ENCODE results near the gene MELTF. TPM values are rescaled to one million over a fixed set of nuclear protein-coding genes. Genes with fewer than 3 reads are reported as not detected.
A peak's percentile ranks its signal among the peaks of the same experiment; 100 is the strongest.

MELTF gene
- total RNA-seq, 1 experiment from 2014 or later: 9.2 TPM

DNA sequence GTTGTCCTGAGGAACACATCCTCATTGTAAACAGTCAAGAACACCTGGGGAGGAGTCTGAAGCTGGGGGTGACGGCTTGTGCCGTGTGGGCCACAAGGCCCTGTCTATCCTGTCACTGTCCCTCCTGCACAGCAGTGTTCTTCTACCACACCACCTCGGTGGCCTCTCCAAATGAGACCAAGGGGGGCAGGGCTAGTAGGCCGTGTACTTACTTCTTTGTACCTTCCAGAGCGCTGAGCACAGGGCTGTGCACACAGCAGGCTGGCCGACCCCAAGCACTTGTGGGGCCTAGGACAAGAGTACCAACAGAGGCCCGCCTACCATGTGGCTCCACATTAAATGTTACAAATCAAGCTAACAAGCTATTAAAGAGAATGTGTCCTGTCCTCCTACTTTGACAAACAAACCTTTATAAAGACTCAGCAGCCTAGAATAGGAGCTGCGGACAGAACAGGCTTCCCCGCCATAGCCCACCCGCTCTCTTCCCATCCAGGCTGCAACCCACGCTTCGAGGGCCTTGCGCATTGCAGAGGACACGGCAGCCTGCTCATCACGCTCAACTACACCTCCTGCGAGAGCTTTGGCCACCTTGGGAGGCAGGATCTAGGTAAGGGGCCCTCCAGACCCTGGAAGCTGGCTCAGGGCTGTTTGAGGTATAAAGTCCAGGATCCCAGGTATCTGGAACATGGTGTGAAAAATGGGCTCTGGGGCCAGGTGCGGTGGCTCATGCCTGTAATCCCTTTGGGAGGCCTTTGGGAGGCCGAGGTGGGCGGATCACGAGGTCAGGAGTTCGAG lies 30.5 kb downstream of the MELTF start:
- Histone ChIP-seq H3K4me1 (ENCODE audit: insufficient read depth, low read length) (0 out of 2 replicates have a peak, but pooled peaks cover 4% of the 10 kb centered on the region), H2AK5ac (ENCODE audit: insufficient read length, low read length) (no peak overlapping the region), H4K20me1 (ENCODE audit: control insufficient read depth, insufficient read depth, insufficient read length) (no peaks in the 10 kb centered on the region), H3K79me1 (ENCODE audit: insufficient read depth, low read depth, low read length, poor library complexity, severe bottlenecking) (no peaks in the 10 kb centered on the region), H3K79me2 (ENCODE audit: insufficient read depth, low read length) (no peaks in the 10 kb centered on the region), H3K9ac (ENCODE audit: extremely low read depth, insufficient read length, low read length) (no peak overlapping the region), H3K14ac (ENCODE audit: insufficient read depth, low read length) (no peak overlapping the region), H4K5ac (ENCODE audit: insufficient read length, low read depth, low read length) (no peak overlapping the region), H3K23me2 (ENCODE audit: insufficient read length, low read depth, low read length, poor library complexity, severe bottlenecking) (peaks cover 4% of the 10 kb centered on the region), H3K27ac (ENCODE audit: insufficient read length, low read depth, low read length) (no peak overlapping the region), H3K4ac (ENCODE audit: low read depth, low read length) (no peak overlapping the region), H4K91ac (ENCODE audit: insufficient read length, low read depth, low read length) (no peak overlapping the region), H3T11ph (ENCODE audit: low read length) (no peak overlapping the region), H2AFZ (ENCODE audit: low read length) (no peak overlapping the region), H2BK12ac (ENCODE audit: insufficient read length, low read depth, low read length) (no peak overlapping the region), H2BK5ac (ENCODE audit: insufficient read length, low read length) (no peak overlapping the region), H4K8ac (replicated peaks; ENCODE audit: insufficient read length, low read depth, low read length) (no peak overlapping the region), H2BK20ac (ENCODE audit: low read depth, low read length, poor library complexity, severe bottlenecking) (no peak overlapping the region), H2BK15ac (ENCODE audit: low read depth, low read length) (no peak overlapping the region), H2BK120ac (ENCODE audit: low read depth, low read length, poor library complexity, severe bottlenecking) (no peak overlapping the region), H3K23ac (ENCODE audit: insufficient read length, low read depth, low read length) (no peak overlapping the region), H3K9me3 (ENCODE audit: control insufficient read depth, low read depth, low read length) (no peaks in the 10 kb centered on the region), H3K27me3 (ENCODE audit: insufficient read depth, low read length) (peaks cover 3% of the 10 kb centered on the region; the same call in 1 of the 2 replicates), H3K4me2 (ENCODE audit: insufficient read depth, insufficient read length, low read length) (no peak overlapping the region), H3K18ac (ENCODE audit: insufficient read length, low read depth, low read length) (no peak overlapping the region), H3K56ac (ENCODE audit: insufficient read length, low read depth, low read length) (no peak overlapping the region)
- no peaks in the 10 kb centered on the region for H3K36me3 Mint-ChIP-seq (ENCODE audit: insufficient read depth in 1 of 3, low read depth in 3 of 3)
- TF ChIP-seq, protein P1, sequence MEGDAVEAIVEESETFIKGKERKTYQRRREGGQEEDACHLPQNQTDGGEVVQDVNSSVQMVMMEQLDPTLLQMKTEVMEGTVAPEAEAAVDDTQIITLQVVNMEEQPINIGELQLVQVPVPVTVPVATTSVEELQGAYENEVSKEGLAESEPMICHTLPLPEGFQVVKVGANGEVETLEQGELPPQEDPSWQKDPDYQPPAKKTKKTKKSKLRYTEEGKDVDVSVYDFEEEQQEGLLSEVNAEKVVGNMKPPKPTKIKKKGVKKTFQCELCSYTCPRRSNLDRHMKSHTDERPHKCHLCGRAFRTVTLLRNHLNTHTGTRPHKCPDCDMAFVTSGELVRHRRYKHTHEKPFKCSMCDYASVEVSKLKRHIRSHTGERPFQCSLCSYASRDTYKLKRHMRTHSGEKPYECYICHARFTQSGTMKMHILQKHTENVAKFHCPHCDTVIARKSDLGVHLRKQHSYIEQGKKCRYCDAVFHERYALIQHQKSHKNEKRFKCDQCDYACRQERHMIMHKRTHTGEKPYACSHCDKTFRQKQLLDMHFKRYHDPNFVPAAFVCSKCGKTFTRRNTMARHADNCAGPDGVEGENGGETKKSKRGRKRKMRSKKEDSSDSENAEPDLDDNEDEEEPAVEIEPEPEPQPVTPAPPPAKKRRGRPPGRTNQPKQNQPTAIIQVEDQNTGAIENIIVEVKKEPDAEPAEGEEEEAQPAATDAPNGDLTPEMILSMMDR (conservative IDR thresholded peaks at IDR 0.05): no peak
- H3K27ac Mint-ChIP-seq: no peak overlapping the region
- H3K27me3 Mint-ChIP-seq (ENCODE audit: low read depth): peaks cover 8% of the 10 kb centered on the region
- H3K9me3 Mint-ChIP-seq: no peaks in the 10 kb centered on the region; a peak in 1 of 5 replicates
- peak; percentile 22 for DNase-seq
- peaks cover 6 to 10% of the 10 kb centered on the region in 2 experiments for H3K4me1 Mint-ChIP-seq
- no peak overlapping the region for H3K4me3 Mint-ChIP-seq
- no CpG with 5 or more reads among the region's 21 CpGs for WGBS (ENCODE audit: extremely low coverage, insufficient read length, low lambda C conversion rate)

Measured in H9 (cell line).